Measurements from ENCODE around the gene RPS21.

RPS21 gene

DNA sequence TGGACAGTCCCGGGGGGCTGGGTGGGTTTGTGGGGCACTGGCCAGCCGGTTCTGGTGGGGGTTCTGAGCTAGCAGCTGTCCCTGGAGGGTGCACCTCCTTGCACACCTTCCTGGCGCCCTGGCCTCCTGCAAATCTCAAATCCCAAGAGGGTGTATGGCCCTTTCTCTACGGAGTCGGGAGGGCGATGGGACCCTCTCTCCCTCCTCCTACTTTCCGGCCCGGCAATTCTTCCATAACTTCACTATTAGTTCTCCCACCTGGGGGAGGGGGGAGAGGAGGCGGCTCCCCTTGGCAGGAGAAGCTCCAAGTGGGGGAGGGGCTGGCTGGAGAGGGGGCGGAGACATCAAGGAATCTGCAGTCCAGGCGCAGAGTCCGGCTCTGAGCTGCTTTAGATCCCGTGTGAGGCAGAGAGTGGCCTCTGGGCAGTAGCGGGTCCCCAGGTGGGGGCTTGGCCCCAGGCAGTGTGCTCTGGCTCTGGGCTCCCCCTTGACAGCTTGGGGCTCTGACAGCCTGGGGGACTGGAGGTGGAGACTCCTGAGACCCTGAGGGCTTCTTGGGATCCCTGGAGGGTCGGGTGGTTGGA is 18.4 kb upstream of the RPS21 start:
- DNase-seq (ENCODE audit: low read depth) = no peak
- H3K4me3 ChIP-seq (ENCODE audit: low read depth, low read length) = no peak overlapping the region
- in situ Hi-C loops (cut with HindIII; ENCODE audit: low sequenced_read_pairs) = no loop called here
- TF ChIP-seq, protein P1, sequence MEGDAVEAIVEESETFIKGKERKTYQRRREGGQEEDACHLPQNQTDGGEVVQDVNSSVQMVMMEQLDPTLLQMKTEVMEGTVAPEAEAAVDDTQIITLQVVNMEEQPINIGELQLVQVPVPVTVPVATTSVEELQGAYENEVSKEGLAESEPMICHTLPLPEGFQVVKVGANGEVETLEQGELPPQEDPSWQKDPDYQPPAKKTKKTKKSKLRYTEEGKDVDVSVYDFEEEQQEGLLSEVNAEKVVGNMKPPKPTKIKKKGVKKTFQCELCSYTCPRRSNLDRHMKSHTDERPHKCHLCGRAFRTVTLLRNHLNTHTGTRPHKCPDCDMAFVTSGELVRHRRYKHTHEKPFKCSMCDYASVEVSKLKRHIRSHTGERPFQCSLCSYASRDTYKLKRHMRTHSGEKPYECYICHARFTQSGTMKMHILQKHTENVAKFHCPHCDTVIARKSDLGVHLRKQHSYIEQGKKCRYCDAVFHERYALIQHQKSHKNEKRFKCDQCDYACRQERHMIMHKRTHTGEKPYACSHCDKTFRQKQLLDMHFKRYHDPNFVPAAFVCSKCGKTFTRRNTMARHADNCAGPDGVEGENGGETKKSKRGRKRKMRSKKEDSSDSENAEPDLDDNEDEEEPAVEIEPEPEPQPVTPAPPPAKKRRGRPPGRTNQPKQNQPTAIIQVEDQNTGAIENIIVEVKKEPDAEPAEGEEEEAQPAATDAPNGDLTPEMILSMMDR (IDR thresholded peaks at IDR 0.05; ENCODE audit: low read depth, low read length, missing control alignments) = no peak

DNA sequence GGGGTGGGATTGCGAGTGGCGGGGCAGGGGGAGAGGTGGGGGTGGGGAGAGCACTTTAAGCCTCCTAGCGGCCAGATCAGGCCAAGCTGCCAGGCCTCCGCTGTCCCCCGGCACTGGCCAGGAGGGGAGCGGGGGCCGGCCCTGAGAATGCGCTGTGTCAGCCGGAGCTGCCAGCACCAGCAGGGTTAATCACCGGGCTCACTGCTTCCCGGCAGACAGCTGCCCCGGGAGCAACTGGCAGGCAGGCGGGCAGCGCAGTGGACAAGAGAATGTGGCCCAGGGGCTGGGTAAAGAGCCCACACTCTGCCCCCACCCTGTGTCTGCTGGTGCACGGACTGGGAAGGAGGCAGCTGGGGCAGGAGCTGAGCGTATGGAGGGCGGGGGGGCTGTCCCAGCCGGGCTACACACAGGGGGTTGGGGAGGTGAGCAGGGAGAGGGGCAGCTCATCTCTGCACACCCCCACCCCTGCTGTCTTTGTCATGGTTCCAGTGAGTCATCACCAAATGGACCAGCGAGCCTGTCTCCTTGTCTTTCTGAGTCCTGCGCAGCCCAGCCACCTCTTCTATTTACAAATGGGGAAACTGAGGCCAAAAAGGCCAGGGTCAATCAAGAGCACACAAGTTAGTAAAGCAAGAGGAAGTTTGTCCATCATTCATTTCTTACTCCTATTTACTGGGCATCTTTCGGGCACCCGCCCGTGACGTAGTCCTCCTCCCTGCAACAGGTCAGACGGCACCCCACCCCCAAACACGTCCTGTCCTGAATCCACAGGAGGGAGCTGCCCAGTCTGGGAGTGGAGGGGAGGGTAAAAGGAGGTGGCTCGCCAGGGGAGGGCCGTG is 17.7 kb upstream of the RPS21 start:
- TF ChIP-seq, protein P1 (IDR thresholded peaks at IDR 0.05; ENCODE audit: low read depth, low read length, missing control alignments) = peak; percentile 34
- H3K4me3 ChIP-seq (ENCODE audit: low read depth, low read length) = no peak overlapping the region
- in situ Hi-C loops (cut with HindIII; ENCODE audit: low sequenced_read_pairs) = no loop called here
- no peak for DNase-seq (ENCODE audit: low read depth)

DNA sequence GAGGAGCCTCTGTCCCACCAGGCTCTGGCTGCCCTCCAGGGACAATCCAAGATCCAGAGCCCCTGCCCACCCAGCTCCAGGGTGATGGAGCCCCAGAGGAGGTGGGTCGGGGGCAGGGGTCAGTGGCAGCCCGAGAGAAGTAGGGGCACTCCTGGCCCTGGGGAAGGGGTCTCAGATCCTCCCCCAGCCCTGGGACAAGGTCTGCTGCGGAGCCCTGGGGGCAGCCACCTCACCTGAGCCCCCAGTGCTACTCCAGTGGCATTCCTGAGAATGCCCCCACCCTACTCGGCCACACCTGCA is 17.1 kb upstream of the RPS21 start:
- no peak for DNase-seq (ENCODE audit: low read depth)
- in situ Hi-C loops (cut with HindIII; ENCODE audit: low sequenced_read_pairs) = no loop called here
- TF ChIP-seq, protein P1 (IDR thresholded peaks at IDR 0.05; ENCODE audit: low read depth, low read length, missing control alignments) = no peak
- no peak overlapping the region for H3K4me3 ChIP-seq (ENCODE audit: low read depth, low read length)

DNA sequence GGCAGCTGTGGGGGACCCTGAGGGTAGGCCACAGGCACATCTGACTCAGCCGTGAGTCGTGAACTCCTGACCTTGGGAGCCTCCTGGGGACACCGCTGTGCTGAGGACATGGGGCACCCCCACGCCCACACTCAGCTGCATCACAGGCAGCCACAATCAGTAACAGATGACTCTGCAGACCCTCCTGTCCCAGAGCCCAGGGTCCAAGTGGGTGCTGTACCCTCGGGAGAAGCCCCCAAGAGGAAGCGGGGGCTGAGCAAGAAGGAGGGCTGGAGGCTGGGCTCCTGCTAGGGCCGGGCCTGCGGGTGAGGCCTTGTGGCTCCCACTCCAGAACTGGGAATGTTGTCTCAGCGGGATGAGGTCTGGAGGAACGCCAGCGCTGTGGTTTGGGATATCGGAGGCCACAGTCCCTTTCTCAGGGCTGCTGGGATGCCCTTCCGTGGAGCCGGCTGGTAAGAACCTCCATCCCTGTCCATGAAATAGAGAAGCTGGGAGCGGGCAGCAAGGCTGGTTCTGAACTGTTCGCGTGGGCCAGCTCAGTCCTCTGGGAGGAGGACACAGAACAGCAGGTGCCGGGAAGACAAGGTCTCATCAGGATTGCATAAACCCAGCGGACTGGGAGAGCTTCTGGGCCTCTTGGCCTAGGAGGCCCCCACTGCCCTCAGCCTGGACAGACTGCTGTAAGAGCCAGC is 16.6 kb upstream of the RPS21 start:
- in situ Hi-C loops (cut with HindIII; ENCODE audit: low sequenced_read_pairs) = no loop called here
- TF ChIP-seq, protein P1 (IDR thresholded peaks at IDR 0.05; ENCODE audit: low read depth, low read length, missing control alignments) = no peak
- DNase-seq (ENCODE audit: low read depth) = peak; percentile 84
- no peak overlapping the region for H3K4me3 ChIP-seq (ENCODE audit: low read depth, low read length)

DNA sequence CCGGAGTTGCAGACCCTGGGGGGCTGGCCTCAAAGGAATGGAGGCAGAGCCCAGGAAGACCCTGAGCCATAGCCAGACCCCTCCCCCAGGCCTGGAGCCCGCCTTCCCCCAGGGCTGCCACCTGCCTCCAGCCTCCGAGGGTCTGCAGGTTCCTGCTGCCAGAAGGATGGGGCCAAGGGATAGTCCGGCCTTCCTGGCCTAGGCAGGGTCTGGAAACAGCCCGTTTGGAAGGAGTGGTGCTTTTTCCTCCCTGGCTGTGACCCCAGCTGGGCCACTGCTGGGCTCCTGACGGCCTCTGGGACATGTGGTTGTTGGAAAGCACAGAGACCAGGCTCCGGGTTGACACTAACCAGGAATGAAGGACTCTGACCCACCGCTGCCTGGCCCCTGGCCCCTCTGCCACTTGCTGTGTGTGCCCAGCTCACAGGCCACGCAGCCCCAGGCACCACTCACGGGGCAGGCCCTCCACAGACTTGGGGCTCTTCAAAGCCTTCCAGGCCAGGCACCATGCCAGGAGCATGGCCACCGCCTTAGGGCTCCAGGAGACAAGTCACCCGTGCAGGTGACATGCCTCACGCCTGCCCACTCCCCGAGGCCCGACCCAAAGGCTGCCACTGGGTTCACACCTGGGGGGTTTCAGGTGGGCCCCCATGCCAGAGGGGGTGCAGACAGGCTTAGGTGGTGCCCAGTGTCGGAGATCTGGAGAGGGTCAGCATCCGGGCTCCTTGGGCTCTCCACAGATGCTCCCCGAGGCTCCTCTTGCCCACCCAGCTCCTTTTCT is 15.9 kb upstream of the RPS21 start:
- TF ChIP-seq, protein P1 (IDR thresholded peaks at IDR 0.05; ENCODE audit: low read depth, low read length, missing control alignments) = no peak
- in situ Hi-C loops (cut with HindIII; ENCODE audit: low sequenced_read_pairs) = no loop called here
- H3K4me3 ChIP-seq (ENCODE audit: low read depth, low read length) = no peak overlapping the region
- DNase-seq (ENCODE audit: low read depth) = no peak

DNA sequence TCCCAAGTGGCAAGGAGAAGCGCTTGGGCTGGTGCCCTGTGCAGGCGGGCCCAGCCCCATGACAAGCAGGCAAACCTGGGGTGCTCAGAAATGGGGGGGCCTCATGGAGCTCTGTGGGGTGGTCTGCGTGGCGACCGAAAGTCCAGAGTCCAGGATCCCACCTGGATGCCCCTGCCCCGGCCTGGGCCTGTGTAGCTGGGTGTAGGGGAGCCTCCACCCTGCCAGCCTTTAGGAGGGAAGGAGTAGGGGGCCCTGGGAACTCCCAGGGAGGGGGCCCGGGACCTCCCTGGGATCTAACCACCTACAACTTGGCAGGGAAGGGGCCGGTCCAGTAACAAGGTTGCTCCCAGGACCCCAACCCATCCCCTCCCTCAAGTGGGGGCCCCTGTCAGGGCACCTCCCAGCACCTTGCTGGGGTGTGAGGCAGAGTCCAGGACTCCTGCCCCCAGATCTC is 15.3 kb upstream of the RPS21 start:
- in situ Hi-C loops (cut with HindIII; ENCODE audit: low sequenced_read_pairs) = no loop called here
- DNase-seq (ENCODE audit: low read depth) = no peak
- no peak overlapping the region for H3K4me3 ChIP-seq (ENCODE audit: low read depth, low read length)
- TF ChIP-seq, protein P1 (IDR thresholded peaks at IDR 0.05; ENCODE audit: low read depth, low read length, missing control alignments) = no peak
